IPS-15b (cell line): Measurements from ENCODE around the gene LAT.
"Not testable (repeated sequence)": the region's sequence is repeated elsewhere in the genome, so short reads cannot be mapped to it uniquely, and the experiment has no call there.

Experiments used
- H3K27me3 ChIP-seq: one replicate; pipeline ENCODE4 v1.6.1; 2013; ENCODE audit warnings: low read length; ENCODE audit not compliant: control insufficient read depth, insufficient read depth
- H3K36me3 ChIP-seq: one replicate; pipeline ENCODE4 v1.6.1; 2013; ENCODE audit warnings: low read length; ENCODE audit not compliant: control insufficient read depth, insufficient read depth
- H3K4me1 ChIP-seq: one replicate; pipeline ENCODE4 v1.6.1; 2013; ENCODE audit warnings: mild to moderate bottlenecking, low read length; ENCODE audit not compliant: control insufficient read depth, insufficient read depth
- H3K4me3 ChIP-seq: one replicate; pipeline ENCODE4 v1.5.1; 2013; ENCODE audit warnings: low read depth, low read length
- H3K9ac ChIP-seq: one replicate; pipeline ENCODE4 v1.6.1; 2013; ENCODE audit warnings: low read depth, mild to moderate bottlenecking, low read length
- H3K9me3 ChIP-seq: one replicate; pipeline ENCODE4 v1.6.1; 2013; ENCODE audit warnings: mild to moderate bottlenecking, low read length; ENCODE audit not compliant: control insufficient read depth, insufficient read depth

The LAT gene

GRCh38 chr16:28984619-28985135 lies at the start of gene LAT:
Gene LAT (plus strand): TSS chr16:28985052. CDS start chr16:28985418, 366 bp downstream.
- Histone ChIP-seq H3K9ac (no peak within 1 kb of the TSS), H3K4me1 (no peaks in the 10 kb centered on the region), H3K9me3 (no peaks in the 10 kb centered on the region), H3K4me3 (no peak within 1 kb of the TSS), H3K36me3 (peaks cover 39% of the 10 kb centered on the region), H3K27me3 (no peaks in the 10 kb centered on the region)

- Histone ChIP-seq H3K4me1 (no peaks in the 10 kb centered on the region), H3K4me3 (no peak overlapping the region), H3K9ac (no peak overlapping the region)
These were observed 49.5 kb upstream of the LAT start for GRCh38 chr16:28935346-28935745.

DNA sequence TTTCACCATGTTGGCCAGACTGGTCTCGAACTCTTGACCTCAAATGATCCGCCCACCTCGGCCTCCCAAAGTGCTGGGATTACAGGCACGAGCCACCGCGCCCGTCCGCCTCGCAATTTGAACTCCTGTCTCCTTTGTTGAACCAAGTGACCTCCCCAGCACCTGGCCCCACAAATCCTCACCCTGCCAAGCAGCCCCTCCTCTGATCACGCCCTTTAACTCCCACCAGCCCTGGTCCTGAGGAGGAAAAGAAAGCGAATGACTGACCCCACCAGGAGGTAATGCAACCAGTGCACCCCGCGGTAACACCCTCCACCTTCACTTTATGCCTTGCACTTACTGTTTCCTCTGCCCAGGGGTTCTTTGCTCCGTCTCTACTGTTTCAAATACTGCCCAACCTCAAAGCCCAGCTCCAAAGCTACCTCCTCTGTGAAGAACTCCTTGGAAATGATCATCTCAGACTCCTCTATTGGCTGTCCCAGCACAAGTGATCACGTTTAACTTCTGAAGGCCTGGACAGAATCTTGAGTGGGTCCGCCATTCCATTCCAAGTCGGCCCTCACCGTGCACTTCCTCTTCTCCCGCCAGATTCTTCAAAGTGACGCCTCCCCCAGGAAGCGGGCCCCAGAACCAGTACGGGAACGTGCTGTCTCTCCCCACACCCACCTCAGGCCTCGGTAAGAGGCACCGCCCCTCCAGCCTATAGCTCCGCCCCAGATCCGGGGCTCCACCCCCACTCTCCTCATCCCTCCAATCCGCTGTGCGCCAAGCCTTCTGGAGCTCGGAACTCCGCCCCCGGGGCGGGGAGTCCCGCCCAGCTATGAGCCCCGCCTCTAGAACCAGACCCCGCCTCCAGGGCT lies 48.7 kb upstream of the LAT start:
- peak overlapping the region; percentile 79 for H3K4me3 ChIP-seq
- H3K36me3 ChIP-seq: no peaks in the 10 kb centered on the region
- H3K27me3 ChIP-seq: peaks cover 2% of the 10 kb centered on the region
- H3K4me1 ChIP-seq: no peaks in the 10 kb centered on the region
- H3K9ac ChIP-seq: peak overlapping the region; percentile 39
- no peaks in the 10 kb centered on the region for H3K9me3 ChIP-seq

More at GRCh38 chr16:28935346-28935745, 49.5 kb upstream of the LAT start:
- Histone ChIP-seq H3K36me3 (no peaks in the 10 kb centered on the region), H3K9me3 (no peaks in the 10 kb centered on the region), H3K27me3 (peaks cover 2% of the 10 kb centered on the region)

GRCh38 chr16:28936784-28937155 lies 48.1 kb upstream of the LAT start:
- H3K4me3 ChIP-seq: no peak overlapping the region
- peaks cover 2% of the 10 kb centered on the region for H3K27me3 ChIP-seq
- no peaks in the 10 kb centered on the region for H3K9me3 ChIP-seq
- no peaks in the 10 kb centered on the region for H3K36me3 ChIP-seq
- no peak overlapping the region for H3K9ac ChIP-seq
- no peaks in the 10 kb centered on the region for H3K4me1 ChIP-seq

DNA sequence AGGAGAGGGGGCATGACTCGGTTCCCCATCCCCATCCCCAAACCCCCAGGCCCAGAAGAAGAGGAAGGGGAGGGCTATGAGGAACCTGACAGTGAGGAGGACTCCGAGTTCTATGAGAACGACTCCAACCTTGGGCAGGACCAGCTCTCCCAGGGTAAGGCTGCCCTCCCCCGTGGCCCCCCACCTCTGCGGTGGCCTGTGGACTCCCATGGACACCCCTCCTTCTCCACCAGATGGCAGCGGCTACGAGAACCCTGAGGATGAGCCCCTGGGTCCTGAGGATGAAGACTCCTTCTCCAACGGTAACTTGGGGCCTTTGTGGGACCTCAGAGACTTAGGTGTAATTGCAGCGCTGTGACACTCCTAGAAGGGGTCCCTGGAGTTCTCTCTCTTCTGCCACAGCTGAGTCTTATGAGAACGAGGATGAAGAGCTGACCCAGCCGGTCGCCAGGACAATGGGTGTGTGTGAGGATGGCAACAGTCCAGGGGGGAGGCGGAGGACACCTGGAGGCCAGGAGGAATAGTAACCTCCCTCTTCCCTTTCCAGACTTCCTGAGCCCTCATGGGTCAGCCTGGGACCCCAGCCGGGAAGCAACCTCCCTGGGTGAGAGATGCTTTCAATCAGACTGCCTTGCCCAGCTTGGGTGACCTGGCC lies 47.5 kb upstream of the LAT start:
- no peak overlapping the region for H3K9ac ChIP-seq
- H3K9me3 ChIP-seq: no peaks in the 10 kb centered on the region
- H3K4me1 ChIP-seq: no peaks in the 10 kb centered on the region
- H3K36me3 ChIP-seq: no peaks in the 10 kb centered on the region
- H3K4me3 ChIP-seq: no peak overlapping the region
- peaks cover 2% of the 10 kb centered on the region for H3K27me3 ChIP-seq

GRCh38 chr16:28938721-28939120 lies 46.1 kb upstream of the LAT start:
- no peak overlapping the region for H3K9ac ChIP-seq

GRCh38 chr16:28939825-28940224 lies 45.0 kb upstream of the LAT start:
- H3K27me3 ChIP-seq, H3K36me3 ChIP-seq, H3K4me1 ChIP-seq, H3K9me3 ChIP-seq, H3K4me3 ChIP-seq, H3K9ac ChIP-seq: not testable (repeated sequence)

More at GRCh38 chr16:28938721-28939120, 46.1 kb upstream of the LAT start:
- Histone ChIP-seq H3K4me1 (no peaks in the 10 kb centered on the region), H3K9me3 (no peaks in the 10 kb centered on the region), H3K36me3 (no peaks in the 10 kb centered on the region), H3K4me3 (no peak overlapping the region), H3K27me3 (peaks cover 2% of the 10 kb centered on the region)

DNA sequence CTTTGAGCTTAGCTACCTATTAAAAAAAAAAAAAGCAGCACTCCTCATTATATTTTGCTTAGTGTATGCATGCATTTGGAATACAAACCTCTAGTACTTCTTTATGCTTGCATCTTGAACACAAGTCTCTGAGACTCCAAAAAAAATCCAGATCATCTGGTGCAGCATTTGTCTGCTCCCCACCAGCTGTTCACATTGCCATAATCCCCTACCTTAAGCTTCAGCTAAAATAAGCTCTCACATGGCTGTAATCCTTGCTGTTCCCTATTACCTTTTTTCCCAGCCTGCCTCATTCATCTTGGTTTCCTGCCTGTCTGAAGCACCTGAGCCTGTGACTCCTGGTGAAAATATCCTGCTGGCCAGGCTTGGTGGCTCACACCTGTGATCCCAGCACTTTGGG lies 41.6 kb upstream of the LAT start:
- Histone ChIP-seq H3K36me3 (no peaks in the 10 kb centered on the region), H3K4me3 (no peak overlapping the region), H3K9me3 (no peaks in the 10 kb centered on the region), H3K27me3 (no peaks in the 10 kb centered on the region), H3K9ac (no peak overlapping the region), H3K4me1 (peaks cover 2% of the 10 kb centered on the region)

DNA sequence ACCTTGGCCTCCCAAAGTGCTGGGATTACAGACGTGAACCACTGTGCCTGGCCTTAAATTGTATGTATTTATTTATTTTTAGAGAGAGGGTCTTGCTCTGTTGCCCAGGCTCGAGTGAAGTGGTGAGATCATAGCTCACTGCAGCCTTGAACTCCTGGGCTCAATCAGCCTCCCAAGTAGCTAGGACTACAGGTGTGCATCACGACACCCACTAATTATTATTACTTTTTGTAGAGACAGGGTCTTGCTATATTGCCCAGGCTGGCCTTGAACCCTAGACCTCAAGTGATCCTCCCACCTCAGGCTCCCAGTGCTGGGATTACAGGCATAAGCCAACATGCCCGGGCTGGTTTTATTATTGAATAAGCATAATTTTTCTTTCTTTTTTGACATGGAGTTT lies 38.2 kb upstream of the LAT start:
- Histone ChIP-seq H3K4me3 (no peak overlapping the region), H3K36me3 (no peaks in the 10 kb centered on the region), H3K9me3 (no peaks in the 10 kb centered on the region), H3K27me3 (no peaks in the 10 kb centered on the region), H3K4me1 (peaks cover 2% of the 10 kb centered on the region), H3K9ac (no peak overlapping the region)

DNA sequence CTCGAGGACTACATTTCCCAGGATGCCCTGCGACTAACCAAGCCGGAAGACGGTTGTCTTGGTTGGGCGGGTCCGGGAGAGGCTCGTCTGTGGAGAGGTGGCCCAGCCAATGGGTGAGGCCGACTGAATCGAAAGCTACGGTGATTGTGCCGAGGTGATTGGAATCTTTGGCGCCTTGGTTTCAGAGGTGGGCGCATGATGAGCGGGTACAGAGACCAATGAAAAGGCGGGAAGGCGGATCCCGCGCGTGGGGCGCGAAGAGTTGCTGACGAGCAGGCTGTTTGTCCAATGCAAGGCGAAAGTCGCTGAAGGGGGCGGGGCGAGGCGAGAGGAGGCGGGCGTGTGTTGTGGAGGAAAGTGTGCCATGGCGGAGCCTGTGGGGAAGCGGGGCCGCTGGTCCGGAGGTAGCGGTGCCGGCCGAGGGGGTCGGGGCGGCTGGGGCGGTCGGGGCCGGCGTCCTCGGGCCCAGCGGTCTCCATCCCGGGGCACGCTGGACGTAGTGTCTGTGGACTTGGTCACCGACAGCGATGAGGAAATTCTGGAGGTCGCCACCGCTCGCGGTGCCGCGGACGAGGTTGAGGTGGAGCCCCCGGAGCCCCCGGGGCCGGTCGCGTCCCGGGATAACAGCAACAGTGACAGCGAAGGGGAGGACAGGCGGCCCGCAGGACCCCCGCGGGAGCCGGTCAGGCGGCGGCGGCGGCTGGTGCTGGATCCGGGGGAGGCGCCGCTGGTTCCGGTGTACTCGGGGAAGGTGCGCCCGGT lies 34.0 kb upstream of the LAT start, which contains the start of gene NFATC2IP:
TSS of gene NFATC2IP (plus strand) at position 290 of the 762 bp plus-strand sequence. CDS start at position 365, 75 bp downstream.
- Histone ChIP-seq H3K9me3 (no peaks in the 10 kb centered on the region), H3K27me3 (no peaks in the 10 kb centered on the region), H3K4me1 (peaks cover 7% of the 10 kb centered on the region), H3K36me3 (peaks cover 21% of the 10 kb centered on the region), H3K4me3 (peak within 1 kb of the TSS; percentile 85), H3K9ac (peak within 1 kb of the TSS; percentile 81)

GRCh38 chr16:28951410-28951943 lies 33.4 kb upstream of the LAT start:
- H3K27me3 ChIP-seq: no peaks in the 10 kb centered on the region
- peaks cover 5% of the 10 kb centered on the region for H3K4me1 ChIP-seq
- H3K36me3 ChIP-seq: peaks cover 27% of the 10 kb centered on the region
- peak overlapping the region; percentile 81 for H3K9ac ChIP-seq
- peak overlapping the region; percentile 85 for H3K4me3 ChIP-seq
- H3K9me3 ChIP-seq: no peaks in the 10 kb centered on the region
